NCI-H128 (cell line): ENCODE measurements around the gene CES4A.
"Not testable (repeated sequence)": the region's sequence is repeated elsewhere in the genome, so short reads cannot be mapped to it uniquely, and the experiment has no call there.

ENCODE experiments used
- DNase-seq: peaks from one replicate; lab custom pipeline; 2025; ENCODE audit not compliant: unreplicated experiment; lab: John Stamatoyannopoulos, UW

The CES4A gene

DNA sequence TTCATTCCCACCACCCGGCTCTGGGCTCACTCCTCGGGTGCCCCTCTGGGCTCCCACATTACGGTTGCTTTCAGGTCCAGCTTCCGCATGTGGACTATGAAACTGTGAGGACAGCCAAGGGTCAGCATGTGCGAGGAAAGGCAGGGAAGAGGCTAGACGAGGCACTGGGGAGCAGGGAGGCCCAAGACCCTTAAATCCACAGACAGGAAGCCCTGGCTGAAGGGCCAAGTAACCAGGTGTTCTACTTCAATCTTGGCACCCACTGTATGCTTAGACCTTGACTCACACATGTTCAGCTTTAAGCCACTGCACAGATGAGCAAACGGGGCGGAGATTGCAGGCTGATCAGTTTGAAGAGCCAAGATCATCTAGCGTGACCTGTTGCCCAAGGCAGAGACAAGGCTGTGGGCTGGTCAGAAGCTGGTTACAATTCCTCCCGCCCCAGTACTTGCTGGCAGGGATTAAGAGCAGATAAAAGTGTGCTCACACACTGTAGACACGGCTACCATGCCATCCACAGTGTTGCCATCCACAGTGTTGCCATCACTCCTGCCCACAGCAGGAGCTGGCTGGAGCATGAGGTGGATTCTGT lies at the start of gene CES4A:
CES4A (plus strand) TSS at position 393 of the 592 bp plus-strand sequence; CDS start at position 577, 184 bp downstream.
- no peak for DNase-seq

DNA sequence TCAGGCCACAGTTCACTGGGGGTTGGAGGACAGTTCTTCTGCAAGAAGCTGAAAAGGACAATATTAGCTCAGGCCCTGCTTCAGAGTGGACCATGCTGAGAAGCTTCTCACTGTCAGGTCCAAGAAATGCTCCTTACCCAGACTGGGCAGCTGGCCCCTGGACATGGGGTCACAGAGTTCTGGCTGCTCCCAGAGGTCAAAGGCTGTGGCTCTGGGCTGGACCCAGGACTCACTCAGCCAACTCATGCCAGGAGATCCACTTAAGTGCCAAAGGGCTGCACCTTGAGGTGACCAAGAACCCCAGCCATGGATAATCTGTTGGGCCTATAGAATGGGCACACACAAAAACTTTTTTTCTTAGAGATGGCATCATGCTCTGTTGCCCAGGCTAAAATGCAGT lies 49.0 kb upstream of the CES4A start:
- DNase-seq = no peak

DNA sequence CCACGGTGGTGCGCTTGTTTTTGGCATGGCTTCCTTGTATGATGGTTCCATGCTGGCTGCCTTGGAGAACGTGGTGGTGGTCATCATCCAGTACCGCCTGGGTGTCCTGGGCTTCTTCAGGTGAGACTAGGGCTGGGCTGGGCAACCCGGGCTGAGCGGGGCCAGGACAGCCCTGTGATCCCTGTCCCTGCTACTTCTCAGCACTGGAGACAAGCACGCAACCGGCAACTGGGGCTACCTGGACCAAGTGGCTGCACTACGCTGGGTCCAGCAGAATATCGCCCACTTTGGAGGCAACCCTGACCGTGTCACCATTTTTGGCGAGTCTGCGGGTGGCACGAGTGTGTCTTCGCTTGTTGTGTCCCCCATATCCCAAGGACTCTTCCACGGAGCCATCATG lies 48.2 kb upstream of the CES4A start:
- DNase-seq = no peak

DNA sequence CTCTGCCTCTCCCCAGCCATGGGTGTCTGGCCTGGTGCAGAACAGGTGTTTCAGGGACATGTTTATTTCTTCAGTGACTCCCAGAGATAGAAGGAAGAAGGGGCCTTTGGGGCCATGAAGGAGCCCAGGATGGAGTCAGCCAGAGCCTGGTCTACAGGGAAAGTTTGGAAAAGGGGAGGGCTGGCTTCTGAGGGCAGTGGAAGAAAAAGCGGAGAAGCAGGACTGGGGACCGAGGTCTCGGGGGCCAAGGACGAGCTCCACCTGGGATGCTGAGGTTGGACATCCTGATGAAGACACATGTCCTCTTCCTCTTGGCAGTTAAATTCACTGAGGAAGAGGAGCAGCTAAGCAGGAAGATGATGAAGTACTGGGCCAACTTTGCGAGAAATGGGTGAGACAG lies 45.4 kb upstream of the CES4A start:
- DNase-seq = no peak

DNA sequence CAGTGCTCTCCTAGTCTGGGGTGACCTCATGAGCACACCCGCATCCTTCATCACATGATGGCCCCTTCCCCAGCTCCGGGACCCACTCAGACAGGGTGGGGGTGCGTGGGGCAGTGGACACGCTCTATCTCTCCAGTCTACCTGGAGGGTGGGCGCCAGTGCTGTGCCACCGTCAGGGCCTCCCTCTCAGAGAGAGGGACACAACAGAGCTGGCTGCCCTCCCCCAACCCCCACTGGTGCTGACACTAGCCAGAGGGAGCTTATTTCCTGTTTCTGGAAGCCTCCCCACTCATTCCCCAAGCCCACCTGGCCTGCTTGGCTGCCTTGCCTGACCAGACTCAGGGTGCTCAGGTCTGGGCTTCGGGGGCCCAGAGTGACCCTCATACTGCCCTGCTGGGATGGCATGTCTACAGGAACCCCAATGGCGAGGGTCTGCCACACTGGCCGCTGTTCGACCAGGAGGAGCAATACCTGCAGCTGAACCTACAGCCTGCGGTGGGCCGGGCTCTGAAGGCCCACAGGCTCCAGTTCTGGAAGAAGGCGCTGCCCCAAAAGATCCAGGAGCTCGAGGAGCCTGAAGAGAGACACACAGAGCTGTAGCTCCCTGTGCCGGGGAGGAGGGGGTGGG lies 44.8 kb upstream of the CES4A start:
- no peak for DNase-seq

DNA sequence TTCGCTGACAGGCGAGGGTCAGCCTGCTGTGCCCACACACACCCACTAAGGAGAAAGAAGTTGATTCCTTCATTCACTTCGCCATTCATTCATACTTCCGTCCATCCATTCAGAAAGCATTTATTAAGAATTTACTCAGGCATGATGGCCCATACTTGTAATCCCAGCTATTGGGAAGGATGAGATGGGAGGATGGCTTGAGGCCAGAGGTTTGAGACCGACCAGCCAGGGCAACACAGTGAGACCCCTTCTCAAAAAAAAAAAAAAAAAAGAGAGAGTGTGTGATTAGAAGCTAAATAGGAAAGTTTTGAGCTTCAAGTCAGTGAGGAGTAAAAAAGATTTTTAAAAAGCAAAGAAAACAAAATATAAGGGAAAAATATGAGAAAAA lies 44.3 kb upstream of the CES4A start:
- no peak for DNase-seq

DNA sequence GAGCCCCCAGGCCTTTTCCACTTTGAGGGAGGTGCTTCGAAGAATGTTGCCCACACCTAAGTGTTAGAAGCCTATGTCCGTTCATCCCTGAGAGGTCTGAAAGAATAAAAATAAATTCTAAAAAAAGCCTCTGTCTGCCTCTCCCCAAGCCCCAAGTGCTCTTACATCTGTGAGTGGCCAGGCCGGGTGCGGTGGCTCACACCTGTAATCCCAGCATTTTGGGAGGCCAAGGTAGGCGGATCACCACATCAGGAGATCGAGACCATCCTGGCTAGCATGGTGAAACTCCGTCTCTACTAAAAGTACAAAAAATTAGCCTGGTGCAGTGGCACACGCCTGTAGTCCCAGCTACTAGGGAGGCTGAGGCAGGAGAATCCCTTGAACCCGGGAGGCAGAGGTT lies 43.4 kb upstream of the CES4A start:
- DNase-seq = not testable (repeated sequence)

DNA sequence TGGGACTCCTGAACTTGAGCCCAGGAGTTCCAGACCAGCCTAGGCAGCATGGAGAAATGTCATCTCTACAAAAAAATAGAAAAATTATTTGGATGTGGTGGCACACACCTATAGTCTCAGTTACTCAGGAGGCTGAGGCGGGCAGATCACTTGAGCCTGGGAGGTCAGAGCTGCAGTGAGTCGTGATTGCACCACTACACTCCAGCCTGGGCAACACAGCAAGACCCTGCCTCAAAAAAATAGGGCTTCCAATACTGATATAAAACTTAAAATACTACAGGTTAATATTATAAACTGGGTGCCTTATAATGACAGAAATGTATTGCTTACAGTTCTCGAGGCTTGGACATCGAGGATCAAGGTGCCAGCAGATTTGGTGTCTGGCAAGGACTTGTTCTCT lies 42.5 kb upstream of the CES4A start:
- DNase-seq = no peak

DNA sequence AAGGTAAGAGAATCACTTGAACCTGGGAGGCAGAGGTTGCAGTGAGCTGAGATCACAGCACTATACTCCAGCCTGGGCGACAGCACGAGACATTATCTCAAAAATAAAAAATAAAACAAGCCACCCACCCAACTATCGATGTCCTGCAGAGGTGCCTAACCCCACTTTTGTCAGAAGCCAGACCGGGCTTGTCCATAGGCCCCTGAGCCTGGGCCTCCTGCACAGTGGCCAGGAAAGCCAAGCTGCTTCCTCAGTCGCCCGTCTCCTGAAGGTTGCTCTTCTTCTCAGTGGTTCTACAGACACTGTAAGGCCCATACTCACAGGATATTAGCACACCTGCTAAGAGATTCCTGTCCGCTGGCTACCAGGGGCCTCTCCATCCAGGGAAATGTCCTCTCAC lies 41.8 kb upstream of the CES4A start:
- no peak for DNase-seq

DNA sequence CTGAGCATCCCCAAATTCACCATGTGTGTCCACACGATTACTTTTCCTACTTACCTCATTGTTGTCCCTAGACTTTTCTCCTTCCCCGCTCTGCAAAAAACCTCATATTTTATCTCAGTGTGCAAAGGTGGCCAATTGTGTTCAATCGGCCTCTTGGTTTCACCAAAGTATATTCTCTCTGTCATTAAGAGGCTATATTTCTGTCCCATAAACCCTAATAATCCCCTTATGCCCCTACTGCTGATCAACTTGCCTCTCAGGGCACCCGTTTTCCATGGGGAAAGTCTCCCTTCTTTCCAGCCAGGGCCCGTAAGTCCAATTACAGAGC lies 41.5 kb upstream of the CES4A start:
- no peak for DNase-seq

DNA sequence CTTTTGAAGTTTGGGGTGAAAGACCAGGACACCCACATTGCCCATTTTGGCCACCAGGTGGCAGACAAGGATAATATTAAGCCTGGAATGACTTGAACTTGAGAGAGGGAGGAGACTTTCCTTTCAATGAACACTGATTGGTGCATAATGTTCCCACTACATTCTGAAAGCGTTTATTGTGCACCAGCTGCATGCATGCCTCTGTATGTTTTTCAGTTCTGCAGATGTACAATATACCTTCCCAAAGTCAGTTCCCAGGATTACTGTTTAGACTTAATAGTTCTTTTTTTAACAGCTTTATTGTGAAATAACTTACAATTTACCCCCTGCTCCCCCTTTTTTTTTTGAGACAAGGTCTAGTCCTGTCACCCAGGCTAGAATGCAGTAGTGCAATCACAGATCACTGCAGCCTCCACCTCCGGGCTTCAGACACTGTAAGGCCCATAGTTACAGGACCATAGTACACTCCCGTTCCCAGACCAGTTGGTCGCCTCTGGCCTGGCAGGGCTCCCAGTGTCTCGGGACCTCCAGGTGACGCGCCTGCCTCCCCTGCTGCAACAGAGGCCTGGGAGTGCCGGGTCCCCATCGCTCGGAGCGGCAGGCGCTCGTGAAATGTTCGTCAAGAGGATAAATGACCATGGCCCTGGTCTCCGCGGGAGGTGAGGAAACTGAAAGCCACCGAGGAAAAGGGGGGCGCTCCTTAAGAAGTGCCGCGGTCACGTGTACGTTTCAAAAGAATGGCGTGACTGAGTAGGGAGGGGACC lies 40.9 kb upstream of the CES4A start:
- peak; percentile 50 for DNase-seq

DNA sequence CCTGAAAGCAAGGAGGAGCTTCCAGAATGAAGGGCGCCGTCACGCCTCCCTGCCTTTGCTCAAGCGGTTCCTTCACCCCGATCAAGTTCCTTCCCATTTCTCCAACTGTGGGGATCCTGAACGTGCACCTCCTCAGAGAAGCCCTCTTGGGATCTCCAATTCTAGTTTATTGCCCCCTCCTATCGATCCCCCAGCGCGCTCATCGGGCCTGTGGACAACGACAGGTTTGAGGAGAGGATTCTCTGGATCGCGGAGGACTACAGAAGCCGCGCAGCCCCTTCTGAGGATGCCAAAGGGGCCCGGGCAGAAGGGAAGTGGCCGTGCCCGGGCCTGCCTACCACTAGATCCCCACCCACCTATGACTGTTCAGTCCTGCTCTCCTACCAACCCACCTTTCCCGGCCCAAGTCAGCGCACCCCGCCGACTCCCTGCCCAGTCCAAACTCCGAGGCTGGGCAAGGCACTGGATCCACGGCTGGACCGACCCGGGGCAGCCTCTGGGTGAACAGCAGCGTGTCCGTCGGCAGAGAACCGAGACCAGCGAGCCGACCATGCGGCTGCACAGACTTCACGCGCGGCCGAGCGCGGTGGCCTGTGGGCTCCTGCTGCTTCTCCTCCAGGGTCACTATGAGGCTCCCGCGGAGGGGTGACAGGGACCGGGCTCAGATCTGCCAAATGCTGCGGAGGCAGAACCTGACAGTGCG lies 40.1 kb upstream of the CES4A start:
- DNase-seq = no peak

DNA sequence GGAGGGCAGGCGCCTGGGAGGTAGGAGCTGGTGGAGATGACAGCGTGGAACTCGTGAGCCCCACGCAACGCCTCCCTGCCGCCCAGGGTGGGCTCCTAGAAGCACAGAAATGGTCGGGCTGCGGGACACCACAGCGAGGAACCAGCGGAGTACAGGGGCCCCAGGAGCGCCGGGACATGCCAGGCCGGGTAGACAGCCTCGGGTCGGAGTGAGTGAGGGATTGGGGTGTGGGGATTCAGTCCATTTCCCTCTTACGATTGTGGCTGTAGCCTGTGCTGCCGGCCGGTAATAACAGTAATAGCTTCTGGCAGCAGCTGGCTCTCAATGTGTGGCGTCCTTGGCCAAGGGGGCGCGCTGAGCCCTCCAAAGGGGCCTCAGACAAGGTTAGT lies 39.6 kb upstream of the CES4A start:
- DNase-seq = no peak

DNA sequence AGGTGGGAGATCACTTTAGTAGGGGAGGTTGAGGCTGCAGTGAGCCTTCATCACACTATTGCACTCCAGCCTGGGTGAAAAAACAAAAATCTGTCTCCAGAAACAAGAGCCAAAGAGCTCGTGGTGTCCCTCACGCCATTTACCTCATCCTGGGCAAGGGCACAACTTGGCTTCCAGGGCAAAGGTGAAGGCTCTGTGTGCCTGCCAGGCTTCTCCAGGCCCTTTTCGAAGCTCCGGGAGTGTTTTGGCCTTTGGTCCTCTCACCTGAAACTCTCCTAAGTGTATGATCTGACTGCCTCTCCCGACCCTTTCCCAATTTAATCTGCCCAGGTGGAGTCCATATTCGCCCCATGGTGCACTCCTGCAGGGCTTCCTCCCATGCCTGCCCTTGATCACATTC lies 38.9 kb upstream of the CES4A start:
- no peak for DNase-seq

DNA sequence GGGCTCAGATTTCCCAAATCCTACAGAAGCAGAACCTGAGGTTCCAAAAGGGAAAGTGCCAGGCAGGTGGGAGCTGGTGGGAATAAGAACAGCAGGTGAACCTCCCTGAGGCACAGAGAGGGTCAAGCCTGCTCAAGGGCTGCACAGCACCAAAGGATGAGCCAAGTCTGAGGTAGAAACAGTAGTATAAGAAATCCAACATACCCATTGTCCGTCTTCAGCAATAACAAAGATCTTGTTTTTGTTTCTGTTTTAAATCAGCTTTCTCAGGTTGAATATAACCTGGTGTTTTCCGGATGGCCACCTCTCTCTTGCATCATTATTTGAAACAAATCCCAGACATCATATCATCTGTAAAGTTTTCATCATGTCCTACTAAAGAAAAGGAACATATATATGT lies 38.0 kb upstream of the CES4A start:
- DNase-seq = no peak

DNA sequence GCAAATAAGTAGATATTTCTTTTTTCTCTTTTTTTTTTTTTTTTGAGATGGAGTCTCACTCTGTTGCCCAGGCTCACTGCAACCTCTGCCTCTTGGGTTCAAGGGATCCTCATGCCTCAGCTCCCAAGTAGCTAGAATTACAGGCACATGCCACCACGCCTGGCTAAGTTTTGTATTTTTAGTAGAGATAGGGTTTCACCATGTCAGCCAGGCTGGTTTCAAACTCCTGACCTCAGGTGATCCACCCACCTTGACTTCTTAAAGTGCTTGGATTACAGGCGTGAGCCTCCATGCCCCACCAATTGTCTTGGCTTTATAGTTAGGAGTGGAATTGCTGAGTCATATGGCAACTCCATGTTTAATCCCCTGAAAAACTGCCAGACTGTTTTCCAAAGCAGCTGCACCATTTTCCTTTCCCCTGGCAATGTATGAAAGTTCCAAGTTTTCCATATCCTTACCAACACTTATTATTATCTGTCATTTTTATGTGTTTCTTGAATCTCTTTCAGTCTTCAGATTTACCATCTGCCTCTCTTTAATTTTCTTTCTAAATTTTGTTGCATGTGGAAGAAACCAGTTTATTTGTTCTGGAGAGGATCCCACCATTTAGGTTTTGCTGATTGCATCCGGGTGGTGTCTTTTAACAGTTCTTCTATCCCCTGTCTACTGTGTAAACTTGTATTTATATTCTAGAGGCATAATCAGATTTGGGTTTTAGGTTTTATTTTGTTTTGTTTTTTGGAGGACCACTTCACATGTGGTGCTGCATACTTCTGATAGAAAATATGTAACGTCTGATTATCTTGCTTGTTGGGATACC lies 37.2 kb upstream of the CES4A start:
- no peak for DNase-seq

DNA sequence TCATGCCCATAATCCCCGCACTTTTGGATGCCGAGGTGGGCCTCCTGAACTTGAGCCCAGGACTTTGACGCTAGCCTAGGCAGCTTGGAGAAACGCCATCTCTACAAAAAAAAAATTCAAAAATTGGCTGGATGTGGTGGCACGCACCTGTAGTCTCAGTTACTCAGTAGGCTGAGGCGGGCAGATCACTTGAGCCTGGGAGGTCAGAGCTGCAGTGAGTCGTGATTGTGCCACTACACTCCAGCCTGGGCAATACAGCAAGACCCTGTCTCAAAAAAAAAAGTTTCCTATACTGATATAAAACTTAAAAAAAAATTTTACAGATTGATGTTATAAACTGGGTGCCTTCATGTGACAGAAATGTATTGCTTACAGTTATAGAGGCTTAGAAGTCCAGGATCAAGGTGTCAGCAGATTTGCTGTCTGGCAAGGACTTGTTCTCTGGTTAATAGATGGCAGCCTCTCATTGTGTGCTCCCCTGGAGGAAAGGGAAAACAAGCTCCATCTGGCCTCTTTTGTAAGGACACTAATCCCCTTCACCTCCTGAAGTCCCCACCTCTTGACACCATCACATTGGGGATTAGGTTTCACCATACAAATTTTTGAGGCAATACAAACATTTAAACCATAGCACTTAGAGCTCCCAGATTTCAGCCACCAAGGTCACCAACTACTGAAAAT lies 35.8 kb upstream of the CES4A start:
- DNase-seq = no peak

DNA sequence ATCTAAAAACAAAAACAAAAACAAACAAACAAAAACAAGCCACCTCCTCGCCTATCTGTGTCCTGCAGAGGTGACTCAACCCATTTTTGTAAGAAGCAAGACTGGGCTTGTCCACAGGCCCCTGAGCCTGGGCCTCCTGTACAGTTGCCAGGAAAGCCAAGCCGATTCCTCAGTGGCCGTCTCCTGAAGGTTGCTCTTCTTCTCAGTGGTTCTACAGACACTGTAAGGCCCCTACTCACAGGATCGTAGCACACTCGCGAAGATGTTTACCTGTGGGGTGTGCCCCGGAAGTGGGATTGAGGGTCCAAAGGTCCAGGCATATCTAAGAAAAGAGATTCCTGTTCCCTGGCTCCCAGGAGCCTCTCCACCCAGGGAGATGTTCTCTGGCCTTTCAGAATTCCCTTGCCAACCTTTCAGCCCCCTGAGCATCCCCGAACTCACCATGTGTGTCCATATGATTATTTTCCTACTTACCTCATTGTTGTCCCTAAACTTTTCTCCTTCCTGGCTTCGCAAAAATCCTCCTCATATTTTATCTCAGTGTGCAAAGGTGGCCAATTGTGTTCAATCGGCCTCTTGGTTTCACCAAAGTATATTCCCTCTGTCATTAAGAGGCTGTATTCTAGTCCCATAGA lies 34.8 kb upstream of the CES4A start:
- no peak for DNase-seq

DNA sequence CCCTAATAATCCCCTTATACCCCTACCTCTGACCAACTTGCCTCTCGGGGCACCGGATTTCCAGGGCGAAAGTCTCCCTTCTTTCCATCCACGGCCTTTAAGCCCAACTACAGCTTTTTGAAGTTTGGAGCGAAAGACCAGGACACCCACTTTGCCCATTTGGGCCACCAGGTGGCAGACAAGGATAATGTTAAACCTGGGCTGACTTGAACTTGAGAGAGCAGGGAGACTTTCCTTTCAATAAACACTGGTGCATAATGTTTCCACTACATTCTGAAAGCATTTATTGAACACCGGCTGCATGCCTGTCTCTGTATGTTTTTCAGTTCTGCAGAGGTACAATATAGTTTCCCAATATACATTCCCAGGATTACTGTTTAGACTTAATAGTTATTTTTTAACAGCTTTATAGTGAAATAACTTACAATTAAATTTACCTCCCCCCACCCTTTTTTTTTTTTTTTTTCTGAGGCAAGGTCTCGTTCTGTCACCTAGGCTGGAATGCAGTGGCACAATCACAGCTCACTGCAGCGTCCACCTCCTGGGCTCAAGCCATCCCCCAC lies 34.2 kb upstream of the CES4A start:
- DNase-seq = peak; percentile 29
